A673 (cell line): Measurements from ENCODE around the gene CELF4.

ENCODE experiments used
- CTCF ChIP-seq: fragments of 300-800, 200-600 bp; sonication (generic); conservative IDR thresholded peaks from 2 replicates; pipeline ENCODE4 v1.5.1; 2017; ENCODE audit warnings: low read depth, mild to moderate bottlenecking, antibody characterized with exemption, low read length, moderate library complexity, mixed read lengths
- EZH2 ChIP-seq: fragments of 200-600 bp; sonication (generic); IDR thresholded peaks from 2 replicates; pipeline ENCODE4 v1.6.1; 2017; ENCODE audit warnings: borderline replicate concordance, low read depth, mild to moderate bottlenecking, mixed read lengths, antibody characterized with exemption, low read length; ENCODE audit not compliant: poor library complexity, severe bottlenecking

- no peak for TF ChIP-seq CTCF
- no peak for TF ChIP-seq EZH2
Measured at GRCh38 chr18:37481072-37481471, 84.5 kb downstream of the CELF4 start.
